ENCODE results near the gene KCNK5. TPM values are rescaled to one million over a fixed set of nuclear protein-coding genes. Genes with fewer than 3 reads are reported as not detected.

The KCNK5 gene
- total and polyA plus RNA-seq, 9 of the 15 experiments (the other 6 are each of a cell fraction or from before 2014, with no cell fraction given): 1.5 to 45.8 (median 25.8) TPM

- H3K9me1 ChIP-seq (ENCODE audit: control insufficient read depth, insufficient read depth, low read length): peaks cover under 1% of the 10 kb centered on the region
- BruUV-seq (replicated peaks): TSS peak; percentile 58
- peaks cover 47% of the 10 kb centered on the region for H3K36me3 ChIP-seq (ENCODE audit: control insufficient read depth, insufficient read depth, low read length)
- H3K79me2 ChIP-seq (ENCODE audit: control insufficient read depth, insufficient read depth, low read length): peaks cover 83% of the 10 kb centered on the region
- ChIA-PET POLR2A (interaction anchor here (0.6 to 2.5 kb wide), 5 partner anchors 10 to 25 kb away, joined by 3 to 14 read pairs (median 3); no protein-coding TSS in a partner anchor), CTCF (ENCODE audit: low intra/inter-chr PET ratio) (no interaction called here)
- peak; percentile 9 for ATAC-seq
- H3K4me2 ChIP-seq (ENCODE audit: insufficient read depth, low read length): peak overlapping the region; percentile 91
- peak overlapping the region; percentile 92 for H3K27ac ChIP-seq (ENCODE audit: extremely low read depth, low read depth, low read length)
- in situ Hi-C loops (cut with MboI): no loop called here
- peaks cover 11% of the 10 kb centered on the region; the same call in 1 of the 2 replicates for H4K20me1 ChIP-seq (replicated peaks; ENCODE audit: control insufficient read depth, insufficient read depth, low read length)
- DNase-seq (ENCODE audit: extremely low read depth in 1 of 4, low spot score in 3 of 4): peak; percentile 59 to 88 (median 68)
- H2AFZ ChIP-seq (ENCODE audit: low read depth, low read length): peak overlapping the region; percentile 32; the same call in 1 of the 2 replicates
- FAIRE-seq: peak; percentile 86
- H3K27me3 ChIP-seq (ENCODE audit: control insufficient read depth in 2 of 2, insufficient read depth in 2 of 2, low read length in 2 of 2): no peaks in the 10 kb centered on the region
- intact Hi-C loops (cut with micrococcal nuclease): loop anchor here (5.0 to 10.0 kb wide), 2 partner anchors 59 to 111 kb away; partner anchors contain the start of gene SAYSD1
- no peaks in the 10 kb centered on the region for H3K9me3 ChIP-seq (replicated peaks; ENCODE audit: control insufficient read depth, insufficient read depth, low read depth, low read length)
- peaks cover 61 to 62% of the 10 kb centered on the region in 2 experiments for H3K4me1 ChIP-seq (replicated peaks in 1 of 2; ENCODE audit: control insufficient read depth in 2 of 2, insufficient read depth in 2 of 2, low read length in 2 of 2)
- WGBS (ENCODE audit: insufficient coverage, low coverage, missing lambda C conversion rate): 2% methylated on average over 6 of the region's 6 CpGs
- H3K9ac ChIP-seq (ENCODE audit: insufficient read depth in 1 of 2, low read depth in 2 of 2, low read length in 2 of 2): peak overlapping the region; percentile 55 to 82; a peak in 3 of 4 replicates
- H3K4me3 ChIP-seq: peak overlapping the region; percentile 73
- TF ChIP-seq CHD7 (IDR thresholded peaks at IDR 0.05; ENCODE audit: low read depth, low read length): no peak
- no peak for TF ChIP-seq RBM14 (IDR thresholded peaks at IDR 0.05; ENCODE audit: borderline replicate concordance, insufficient read depth, low read depth, low read length)
- TF ChIP-seq, protein P1, sequence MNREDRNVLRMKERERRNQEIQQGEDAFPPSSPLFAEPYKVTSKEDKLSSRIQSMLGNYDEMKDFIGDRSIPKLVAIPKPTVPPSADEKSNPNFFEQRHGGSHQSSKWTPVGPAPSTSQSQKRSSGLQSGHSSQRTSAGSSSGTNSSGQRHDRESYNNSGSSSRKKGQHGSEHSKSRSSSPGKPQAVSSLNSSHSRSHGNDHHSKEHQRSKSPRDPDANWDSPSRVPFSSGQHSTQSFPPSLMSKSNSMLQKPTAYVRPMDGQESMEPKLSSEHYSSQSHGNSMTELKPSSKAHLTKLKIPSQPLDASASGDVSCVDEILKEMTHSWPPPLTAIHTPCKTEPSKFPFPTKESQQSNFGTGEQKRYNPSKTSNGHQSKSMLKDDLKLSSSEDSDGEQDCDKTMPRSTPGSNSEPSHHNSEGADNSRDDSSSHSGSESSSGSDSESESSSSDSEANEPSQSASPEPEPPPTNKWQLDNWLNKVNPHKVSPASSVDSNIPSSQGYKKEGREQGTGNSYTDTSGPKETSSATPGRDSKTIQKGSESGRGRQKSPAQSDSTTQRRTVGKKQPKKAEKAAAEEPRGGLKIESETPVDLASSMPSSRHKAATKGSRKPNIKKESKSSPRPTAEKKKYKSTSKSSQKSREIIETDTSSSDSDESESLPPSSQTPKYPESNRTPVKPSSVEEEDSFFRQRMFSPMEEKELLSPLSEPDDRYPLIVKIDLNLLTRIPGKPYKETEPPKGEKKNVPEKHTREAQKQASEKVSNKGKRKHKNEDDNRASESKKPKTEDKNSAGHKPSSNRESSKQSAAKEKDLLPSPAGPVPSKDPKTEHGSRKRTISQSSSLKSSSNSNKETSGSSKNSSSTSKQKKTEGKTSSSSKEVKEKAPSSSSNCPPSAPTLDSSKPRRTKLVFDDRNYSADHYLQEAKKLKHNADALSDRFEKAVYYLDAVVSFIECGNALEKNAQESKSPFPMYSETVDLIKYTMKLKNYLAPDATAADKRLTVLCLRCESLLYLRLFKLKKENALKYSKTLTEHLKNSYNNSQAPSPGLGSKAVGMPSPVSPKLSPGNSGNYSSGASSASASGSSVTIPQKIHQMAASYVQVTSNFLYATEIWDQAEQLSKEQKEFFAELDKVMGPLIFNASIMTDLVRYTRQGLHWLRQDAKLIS (CRISPR knock-in tag; IDR thresholded peaks at IDR 0.05): no peak
- TF ChIP-seq ZKSCAN1 (IDR thresholded peaks at IDR 0.05; ENCODE audit: low read depth, low read length): peak; percentile 93; the same call in 1 of the 2 replicates
- no peak for TF ChIP-seq MTA2 (IDR thresholded peaks at IDR 0.05; ENCODE audit: low read depth)
Measured at GRCh38 chr6:39225946-39226437, 3.3 kb downstream of the KCNK5 start.
